HUDEP-2 (cell line): ENCODE measurements around the gene LY6G5C.
A peak's percentile ranks its signal among the peaks of the same experiment; 100 is the strongest.

Experiments
- DNase-seq, 76 experiments: peaks; one replicate each; lab custom pipeline; 2025; ENCODE audit not compliant: unreplicated experiment in 76 of 76; lab: John Stamatoyannopoulos, UW

LY6G5C gene, protein sequence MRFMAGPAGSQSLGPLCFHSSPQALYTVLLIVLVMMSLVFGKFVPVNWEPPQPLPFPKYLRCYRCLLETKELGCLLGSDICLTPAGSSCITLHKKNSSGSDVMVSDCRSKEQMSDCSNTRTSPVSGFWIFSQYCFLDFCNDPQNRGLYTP

DNA sequence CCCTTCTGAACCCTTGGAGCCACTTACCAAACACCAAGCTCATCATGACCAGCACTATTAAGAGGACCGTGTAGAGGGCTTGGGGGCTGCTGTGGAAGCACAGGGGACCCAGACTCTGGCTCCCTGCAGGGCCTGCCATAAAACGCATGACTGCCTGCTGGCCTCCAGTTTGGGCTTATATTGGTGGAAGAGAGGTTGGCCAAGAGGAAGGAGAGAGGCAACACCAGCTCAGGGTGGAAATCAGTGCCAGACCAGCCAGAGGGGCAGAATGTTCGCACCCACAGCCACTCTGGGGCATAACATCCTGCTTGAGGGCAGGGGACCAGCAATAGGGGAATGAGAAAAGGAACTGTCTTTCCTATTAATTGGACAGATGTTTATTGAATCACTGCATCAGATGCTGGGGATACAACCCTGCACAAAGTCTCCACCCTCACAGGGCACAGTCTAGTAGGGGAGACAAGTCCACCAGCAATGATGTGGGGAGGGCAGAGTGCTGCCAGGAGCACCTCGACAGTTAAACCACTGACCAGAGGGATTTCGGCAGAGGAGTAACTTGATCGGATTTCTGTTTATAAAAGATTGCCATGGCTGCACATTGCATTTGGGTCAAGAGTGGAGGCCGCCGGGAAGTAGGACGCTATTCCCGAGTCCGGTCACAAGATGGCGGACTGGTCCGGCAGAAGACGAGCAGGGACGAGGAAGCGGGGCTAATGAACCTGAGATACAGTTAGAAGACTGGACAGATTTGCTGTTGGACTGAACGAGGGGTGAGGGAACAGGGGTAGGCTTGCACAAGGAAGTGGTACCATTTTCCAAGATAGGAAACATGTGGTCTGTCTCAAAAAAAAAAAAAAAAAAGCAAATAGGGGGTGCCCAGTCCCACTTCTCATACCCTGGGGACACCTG is at the start of gene LY6G5C:
LY6G5C (minus strand) TSS at position 842 of the 909 bp plus-strand sequence; CDS start at position 148, 694 bp downstream.
- peak in 70 of 76 experiments; percentile 21 to 86 (median 70) for DNase-seq

DNA sequence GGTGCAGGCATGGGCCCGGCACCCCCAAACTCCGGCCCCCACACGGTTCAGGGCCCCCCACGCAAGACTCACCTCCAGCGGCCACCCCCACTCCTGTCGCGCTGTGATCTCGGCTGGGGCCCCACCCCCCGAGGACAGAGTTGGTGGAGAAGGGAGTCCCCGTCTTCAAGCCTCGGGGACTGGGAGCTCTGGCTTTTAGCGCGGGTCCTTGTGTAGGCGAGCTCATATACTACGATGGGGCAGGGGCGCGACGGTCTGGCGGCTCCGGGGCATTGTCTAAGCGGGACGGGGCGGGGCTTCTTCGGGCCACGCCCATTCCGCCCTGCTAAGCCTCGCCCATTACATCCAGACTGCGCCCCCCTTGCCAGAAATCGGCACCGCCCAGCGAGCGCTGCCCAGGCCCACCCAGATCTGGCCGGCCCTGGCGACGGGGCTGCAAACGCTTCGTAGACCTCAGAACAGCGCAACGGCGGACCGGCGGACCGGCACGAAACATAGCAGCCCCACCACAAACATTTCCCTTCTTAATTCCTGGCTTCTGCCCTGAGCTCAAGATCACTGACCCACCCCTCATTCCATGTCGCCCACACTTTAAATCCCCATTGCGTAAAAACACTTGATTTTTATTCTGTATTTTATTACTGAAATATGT is 49.2 kb upstream of the LY6G5C start:
- peak in 60 of 76 experiments; percentile 15 to 99 (median 62) for DNase-seq

DNA sequence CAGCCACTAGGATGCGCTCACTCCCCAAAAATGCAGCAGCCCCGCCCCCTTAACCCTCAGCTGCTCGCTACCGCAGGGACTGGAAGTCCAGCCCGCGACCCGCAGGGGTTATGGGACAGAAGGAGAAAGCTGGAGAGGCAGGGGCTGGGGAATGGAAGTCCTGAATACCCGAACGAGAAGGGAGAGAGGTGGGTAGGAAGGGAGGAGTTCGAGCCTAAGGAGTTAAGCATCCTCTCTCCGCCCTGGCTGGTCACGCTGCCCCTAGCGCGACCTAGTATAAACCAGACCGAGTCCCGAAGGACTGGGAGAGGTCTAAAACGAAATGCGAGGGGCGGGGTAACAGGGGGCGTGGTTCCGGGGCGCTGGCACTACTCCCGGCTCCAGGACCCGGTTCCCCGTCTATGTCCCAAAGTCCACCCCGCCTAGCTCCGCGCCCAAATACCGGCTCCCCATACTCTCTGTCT is 48.7 kb upstream of the LY6G5C start:
- DNase-seq = peak in 73 of 76 experiments; percentile 39 to 99 (median 79)

DNA sequence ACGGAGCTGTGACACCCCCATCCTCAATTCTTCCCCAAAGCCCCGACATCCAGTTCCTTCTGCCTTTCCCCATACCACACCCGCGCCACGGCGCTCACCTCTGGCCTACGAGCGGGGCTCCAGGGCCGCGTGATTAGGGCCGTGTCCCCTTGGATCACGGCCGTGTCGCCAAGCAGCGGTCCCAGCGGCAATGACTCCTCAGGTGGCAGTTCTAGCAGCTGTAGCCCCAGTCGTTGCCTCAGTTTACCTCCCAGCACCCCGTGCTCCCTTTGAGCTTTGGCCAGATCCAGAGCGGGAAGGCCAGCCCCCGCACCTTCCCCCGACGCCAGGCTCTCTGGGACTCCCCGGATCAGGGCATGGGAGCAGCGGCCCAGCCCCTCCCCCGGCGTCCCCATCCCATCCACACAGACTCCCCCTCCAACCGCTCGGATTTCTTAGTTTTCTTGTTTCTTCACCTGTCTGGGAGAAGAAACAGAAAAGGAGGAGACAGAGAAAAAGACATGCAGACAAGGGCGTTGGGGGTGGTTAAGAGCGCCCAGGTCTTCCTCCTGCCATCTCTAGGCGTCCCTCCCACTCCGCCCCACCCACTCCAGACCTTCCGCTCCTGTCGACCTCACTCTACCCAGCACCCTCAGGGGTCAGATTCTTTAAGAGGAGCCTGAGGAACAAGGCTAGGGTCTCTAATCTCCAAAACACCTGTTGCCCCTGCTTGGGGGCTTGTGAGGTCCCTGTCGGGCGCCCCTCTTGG is 48.1 kb upstream of the LY6G5C start, which contains the start of gene DDAH2:
DDAH2 (minus strand) TSS at position 533 of the 748 bp plus-strand sequence; CDS start at position 395, 138 bp downstream.
- DNase-seq = peak in 2 of 76 experiments; percentile 46 to 96

DNA sequence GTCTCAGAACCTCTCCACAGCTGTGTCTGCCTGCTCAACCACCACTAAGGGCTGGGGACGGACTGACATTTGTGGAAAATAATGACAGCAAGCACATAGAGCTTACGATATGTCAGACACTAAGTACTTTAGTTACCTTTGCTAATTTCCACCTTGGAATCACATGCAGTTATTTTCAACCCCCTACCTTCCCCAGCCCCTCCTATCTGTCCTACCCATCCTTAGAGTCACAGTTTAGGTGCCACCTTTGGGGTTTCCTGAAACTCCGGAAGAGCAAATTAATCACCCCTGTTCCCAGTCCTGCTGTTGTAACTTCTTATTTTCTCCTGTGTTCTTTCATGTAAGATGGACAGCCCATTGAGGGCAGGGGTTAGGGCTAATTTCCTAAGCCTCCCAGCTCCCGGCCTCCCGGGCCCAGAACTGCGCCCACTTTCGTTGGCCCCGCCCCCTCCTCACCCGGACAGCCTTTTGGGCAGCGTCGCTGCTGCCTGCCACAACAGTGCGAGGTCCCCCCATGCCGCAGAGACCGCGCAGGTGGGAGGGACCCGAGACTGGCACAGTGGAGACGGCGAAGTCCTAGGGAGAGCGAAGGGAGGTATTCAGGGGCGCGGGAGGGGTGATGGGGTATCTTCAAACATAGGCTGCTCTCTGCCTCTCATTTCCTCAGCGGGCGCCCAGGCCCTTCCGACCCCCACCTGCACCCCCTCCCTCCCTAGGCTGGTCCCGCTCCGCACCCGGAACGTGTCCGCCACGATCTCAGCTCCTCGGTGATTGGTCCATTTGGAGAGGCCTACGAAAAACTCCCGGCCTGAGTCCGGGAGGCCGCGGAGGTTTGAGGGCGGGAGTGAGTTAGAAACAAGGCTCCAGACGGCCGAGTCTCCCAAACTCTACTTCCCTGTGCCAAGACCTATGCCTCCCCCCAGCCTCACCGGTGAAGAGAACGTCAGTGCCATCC is 47.1 kb upstream of the LY6G5C start:
- peak in 3 of 76 experiments; percentile 24 to 38 (median 26) for DNase-seq

DNA sequence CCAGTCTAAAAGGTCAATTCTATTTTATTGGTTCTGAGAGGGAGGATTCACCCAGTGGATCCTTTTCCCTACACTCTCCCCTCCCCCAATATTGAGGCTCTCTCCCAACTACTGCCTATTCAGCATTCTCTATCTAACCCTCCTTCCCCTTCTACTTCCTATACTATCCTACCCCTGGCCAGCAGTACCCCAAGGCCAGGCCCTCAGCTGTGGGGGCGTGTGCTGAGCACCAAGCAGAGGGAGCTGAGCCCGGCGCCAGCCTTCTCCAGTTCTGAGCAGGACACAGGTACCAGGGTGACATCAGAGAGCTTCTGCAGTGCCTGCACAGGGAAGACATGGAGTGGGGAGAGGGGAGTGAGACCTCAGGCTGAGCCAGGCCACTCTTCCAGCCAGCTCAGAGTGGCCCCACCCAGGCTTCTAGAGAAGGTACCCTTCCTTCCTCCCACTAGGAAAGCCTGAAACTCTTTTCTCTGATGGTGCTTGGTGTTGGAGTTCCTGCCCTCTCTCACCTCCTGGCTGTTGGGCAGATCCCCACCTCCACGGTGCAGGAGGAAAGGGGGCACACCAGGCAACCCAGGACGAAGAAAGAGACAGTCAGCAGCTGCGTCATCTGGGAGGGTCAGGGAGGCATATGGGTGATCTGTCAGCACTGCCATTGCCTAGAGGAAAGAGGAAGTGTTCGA is 46.3 kb upstream of the LY6G5C start:
- DNase-seq = peak in 27 of 76 experiments; percentile 18 to 47 (median 32)

DNA sequence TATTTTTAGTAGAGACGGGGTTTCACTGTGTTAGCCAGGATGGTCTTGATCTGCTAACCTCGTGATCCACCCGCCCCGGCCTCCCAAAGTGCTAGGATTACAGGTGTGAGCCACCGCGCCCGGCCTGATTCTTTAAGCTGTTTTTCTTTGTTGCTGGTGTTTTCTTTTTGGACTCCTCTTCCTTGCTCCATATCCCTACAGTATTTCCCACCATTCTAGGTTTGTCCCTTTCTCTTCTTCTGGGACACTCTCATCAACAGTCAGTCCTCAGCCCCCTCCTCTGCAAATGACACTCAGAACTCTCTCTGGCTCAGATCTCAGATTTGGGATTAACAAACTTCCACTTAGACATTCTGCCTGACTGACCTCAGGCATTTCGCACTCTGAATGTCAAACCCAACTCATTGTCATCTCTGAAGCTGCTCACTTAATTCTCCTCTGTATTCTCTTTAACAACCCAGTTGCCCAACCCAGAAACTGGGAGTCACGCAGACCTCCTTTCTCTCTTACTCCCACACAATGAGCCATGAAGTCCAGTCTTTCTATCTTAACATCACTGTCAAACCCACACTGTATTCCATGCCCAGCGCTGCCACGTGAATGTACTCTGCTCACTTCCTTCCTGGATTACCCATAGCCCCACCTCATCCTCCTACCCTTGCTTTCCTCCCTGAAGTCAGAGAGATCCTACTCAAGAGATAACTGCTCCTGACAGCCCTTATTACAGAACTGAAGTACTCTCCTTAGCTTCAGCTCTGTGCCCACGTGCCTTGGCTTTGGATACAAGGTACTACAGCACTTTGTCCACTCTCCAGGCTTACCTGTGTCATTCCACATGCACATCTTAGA is 44.9 kb upstream of the LY6G5C start:
- DNase-seq = peak in 27 of 76 experiments; percentile 8 to 53 (median 31)

DNA sequence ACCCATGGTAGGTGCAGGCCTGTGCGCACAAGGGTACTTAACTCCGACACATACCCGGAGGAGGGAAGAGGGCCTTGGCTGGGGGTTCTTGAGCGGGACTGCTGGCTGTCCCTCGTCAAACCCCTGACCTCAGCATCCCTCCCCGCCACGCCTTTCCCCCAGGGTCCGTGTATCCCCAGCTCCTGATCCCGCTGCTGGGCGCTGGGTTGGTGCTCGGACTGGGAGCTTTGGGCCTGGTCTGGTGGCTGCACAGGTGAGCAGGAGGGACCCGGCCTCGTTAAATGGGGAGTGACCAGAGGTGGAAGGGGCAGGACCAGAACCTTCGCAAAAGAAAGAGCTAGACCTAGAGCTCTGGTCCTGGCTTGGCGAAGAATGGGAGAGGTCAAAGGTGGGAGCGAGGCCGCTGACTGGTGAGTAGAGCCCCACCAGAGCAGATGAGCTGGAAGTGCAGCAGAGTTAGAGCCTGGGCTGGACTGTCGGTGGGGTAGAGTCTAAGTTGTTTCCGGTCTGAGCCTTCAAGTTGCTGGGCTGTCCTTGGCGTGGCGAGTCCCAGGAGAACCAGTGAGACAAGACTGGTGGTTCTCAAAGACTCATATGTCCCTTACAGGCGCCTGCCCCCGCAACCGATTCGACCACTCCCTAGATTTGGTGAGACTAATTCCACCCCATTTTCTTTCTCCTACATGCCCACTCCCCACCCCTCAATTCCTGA is 43.3 kb upstream of the LY6G5C start:
- DNase-seq = no peak

DNA sequence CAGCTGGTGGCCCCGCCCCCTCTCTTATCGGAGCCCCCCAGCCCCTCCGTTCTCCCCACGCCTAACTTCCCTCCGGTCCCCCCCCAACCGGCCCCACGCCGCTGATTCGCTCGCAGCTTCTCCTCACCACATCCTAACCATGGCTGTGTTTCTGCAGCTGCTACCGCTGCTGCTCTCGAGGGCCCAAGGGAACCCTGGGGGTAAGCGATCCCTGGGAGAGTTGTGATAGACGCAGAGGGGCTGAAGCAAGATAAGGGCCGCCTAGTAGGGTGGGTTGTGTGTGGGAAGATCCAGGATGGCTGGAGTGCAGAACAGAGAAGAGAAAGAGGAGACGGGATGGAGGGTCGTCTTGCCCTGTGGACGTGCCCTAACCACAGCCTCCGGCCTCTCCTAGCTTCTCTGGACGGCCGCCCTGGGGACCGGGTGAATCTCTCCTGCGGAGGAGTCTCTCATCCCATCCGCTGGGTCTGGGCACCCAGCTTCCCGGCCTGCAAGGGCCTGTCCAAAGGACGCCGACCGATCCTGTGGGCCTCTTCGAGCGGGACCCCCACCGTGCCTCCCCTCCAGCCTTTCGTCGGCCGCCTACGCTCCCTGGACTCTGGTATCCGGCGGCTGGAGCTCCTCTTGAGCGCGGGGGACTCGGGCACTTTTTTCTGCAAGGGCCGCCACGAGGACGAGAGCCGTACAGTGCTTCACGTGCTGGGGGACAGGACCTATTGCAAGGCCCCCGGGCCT is 42.5 kb upstream of the LY6G5C start, which contains the start of gene MPIG6B:
MPIG6B (plus strand) TSS at position 129 of the 735 bp plus-strand sequence; CDS start at position 140, 11 bp downstream.
- no peak for DNase-seq

DNA sequence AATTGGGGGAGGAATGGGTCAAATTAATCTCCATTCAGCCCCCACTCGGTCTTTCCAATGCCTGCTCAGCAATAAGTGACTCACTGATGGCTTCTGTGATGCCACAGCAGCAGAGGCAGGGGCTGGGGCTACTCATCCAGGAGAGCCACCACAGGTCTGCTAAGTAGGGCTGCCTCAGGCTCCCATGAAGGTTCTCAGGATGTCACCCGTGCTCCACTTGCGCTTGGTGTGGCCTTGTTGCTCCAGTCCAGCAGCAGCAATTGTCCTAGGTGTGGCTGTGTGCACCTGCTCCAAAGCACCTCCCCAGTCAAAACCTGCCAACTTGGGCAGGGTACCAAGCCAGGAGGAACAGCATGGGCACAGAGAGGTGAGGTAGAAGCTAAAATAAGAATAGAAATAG is 41.3 kb upstream of the LY6G5C start:
- no peak for DNase-seq

DNA sequence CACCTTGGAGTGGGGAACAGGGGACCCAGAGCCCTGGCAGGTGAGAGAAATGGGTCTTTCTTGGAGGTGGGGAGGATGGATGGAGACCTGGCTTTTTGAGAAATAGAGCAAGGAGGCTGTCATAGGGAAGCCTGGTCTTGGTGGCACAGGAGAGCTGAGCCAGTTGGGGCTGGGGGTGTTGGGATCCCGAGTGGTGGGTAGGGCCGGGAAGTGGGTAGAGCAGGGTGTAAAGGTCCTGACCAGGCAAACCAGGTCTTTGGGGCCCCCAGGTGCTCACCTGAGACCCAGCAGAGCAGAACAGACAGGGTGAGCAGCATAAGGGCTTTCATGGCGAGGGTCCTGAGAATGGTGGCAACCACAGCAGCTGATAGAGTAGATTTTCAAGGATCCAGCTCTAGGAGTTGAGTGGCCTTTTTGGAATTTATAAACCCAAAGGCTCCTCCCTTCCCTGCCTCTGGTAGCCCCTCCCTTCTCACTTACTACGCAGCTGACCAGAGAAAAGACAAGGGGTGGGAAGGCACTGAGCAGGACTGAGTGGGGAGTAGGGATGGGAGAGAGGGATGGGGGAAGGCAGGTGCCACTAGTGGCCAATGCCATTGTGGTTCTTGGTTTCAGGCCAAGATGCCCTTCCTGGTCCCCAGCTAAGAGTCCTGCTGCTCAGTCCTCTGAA is 40.6 kb upstream of the LY6G5C start, which contains the start of gene LY6G6C:
LY6G6C (minus strand) TSS at position 396 of the 670 bp plus-strand sequence; CDS start at position 329, 67 bp downstream.
- DNase-seq = no peak

DNA sequence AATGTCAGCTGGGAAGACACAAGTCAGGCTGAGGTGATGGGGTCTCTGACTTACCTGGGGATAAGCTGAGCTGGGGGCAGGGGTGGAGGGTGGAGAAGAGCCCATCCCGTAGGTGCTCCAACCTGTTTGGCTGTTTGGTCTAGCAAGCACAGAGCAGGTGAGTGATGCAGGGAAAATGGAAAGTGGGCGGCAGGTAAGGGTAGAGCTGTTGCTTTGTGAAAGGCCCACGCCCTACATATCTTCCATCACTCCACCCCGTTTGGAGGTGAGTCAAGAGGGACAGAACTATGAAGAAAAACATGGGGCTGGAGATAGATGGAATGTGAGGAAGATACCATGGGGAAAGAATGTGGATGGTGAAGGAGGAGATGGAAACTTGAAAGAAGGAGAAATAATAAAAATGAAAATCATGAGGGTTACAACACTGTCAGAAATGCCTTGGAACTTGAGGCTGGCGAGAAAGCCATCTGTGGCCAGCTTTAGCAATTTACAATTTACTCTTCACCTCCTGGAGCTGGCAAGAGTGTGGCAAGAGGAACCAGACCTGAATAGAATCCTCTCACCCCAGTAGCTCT is 39.4 kb upstream of the LY6G5C start:
- DNase-seq = no peak

DNA sequence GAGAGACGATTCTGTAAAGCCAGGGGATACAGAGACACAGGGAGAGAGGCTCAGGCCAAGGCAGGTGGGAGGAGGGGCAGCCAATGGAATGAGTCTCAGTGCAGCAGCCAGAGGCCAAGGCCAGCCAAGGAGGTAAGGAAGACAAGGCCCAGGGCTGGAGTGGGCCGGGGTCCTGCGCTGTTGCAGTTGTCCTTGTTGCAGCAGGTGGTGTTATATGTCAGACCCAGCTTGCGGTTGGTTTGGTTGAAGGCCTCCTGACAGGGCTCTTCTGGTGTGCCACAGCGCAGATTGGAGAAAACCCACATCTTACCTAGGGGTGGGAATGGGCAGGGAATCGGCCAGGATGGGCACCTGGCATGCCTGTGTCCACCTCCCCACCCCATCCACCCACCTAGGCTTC is 38.1 kb upstream of the LY6G5C start:
- DNase-seq = no peak

DNA sequence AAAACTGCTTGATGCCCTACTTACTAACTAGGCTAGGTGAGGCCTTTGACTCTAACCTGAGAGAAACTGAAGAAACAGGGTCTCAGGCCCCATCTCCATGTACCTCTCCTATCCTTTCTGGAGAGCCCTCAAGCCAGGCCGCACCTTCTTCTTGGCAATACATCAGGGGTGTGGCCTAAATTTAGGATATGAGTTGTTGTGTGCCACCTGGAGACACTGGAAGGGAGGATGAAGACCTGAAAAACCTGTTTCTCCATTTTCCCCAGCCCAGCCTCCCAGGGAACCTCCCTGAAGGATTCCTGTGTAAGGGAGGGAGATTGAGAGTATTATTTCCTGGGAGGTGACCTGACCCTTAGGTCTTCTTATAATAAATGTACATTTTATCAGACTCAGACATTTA is 37.4 kb upstream of the LY6G5C start:
- no peak for DNase-seq

DNA sequence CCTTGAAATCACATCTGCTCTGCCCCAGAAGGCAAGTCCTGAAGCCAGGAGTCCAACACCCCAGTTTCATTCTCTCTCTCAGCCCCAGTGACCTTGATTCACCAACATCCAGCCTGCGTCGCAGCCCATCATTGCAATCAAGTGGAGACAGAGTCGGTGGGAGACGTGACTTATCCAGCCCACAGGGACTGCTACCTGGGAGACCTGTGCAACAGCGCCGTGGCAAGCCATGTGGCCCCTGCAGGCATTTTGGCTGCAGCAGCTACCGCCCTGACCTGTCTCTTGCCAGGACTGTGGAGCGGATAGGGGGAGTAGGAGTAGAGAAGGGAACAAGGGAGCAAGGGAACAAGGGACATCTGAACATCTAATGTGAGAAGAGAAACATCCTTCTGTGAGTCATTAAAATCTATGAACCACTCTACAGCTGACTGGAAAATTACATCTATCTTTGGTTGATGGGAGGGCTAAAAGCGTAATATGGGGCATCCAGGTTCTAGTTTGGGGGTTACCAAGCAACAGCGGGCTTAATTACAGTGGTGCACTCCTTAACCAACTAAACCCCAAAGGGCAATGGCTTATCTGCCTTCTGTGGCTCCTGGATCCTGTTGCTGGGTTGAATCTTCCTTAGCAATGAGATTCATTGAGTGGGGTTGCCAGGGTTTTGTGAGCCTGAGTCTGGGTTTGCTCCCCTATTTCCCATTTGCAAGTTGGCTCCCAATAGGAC is 36.8 kb upstream of the LY6G5C start:
- DNase-seq = no peak
